ENCODE measurements around the gene RIC1.

- no peak for TF ChIP-seq OVOL3 (tag by site-specific recombination; IDR thresholded peaks at IDR 0.05)
- TF ChIP-seq TRIM28 (IDR thresholded peaks at IDR 0.05; ENCODE audit: borderline replicate concordance, low read length), result no peak
- no peak for TF ChIP-seq ZNF19 (tag by site-specific recombination; IDR thresholded peaks at IDR 0.05; ENCODE audit: low read depth)
- no peak for TF ChIP-seq ZNF585B (tag by site-specific recombination; IDR thresholded peaks at IDR 0.05)
- TF ChIP-seq ZIC2 (tag by site-specific recombination; IDR thresholded peaks at IDR 0.05), result no peak
- TF ChIP-seq ZBTB7A (tag by site-specific recombination; IDR thresholded peaks at IDR 0.05; ENCODE audit: low read depth), result no peak
- no peak for TF ChIP-seq CTCF (tag by site-specific recombination; IDR thresholded peaks at IDR 0.05)
Measured at GRCh38 chr9:5714501-5715401, 85.8 kb downstream of the RIC1 start.
